AG04450 (cell line): ENCODE measurements around the gene SPEG. TPM values are rescaled to one million over a fixed set of nuclear protein-coding genes. Genes with fewer than 3 reads are reported as not detected.

Experiments used
- CTCF ChIA-PET: fragments of 300-600, 350-600 bp; formaldehyde crosslinking; extraction: SDS; loops from one replicate; lab custom pipeline; 2022; ENCODE audit warnings: antibody characterized with exemption, inconsistent platforms; lab: Charles Lee
- POLR2A ChIA-PET: fragments of 350-600 bp; formaldehyde crosslinking; extraction: SDS; loops from one replicate; lab custom pipeline; 2021; ENCODE audit warnings: antibody characterized with exemption, inconsistent platforms; lab: Yijun Ruan, JAX
- DNase-seq: peaks from one replicate; pipeline ENCODE4 v3.0.0-alpha.2; 2011; ENCODE audit warnings: low read depth, low spot score
- H3K27ac ChIP-seq: one replicate; pipeline ENCODE4 v1.5.1; 2012; ENCODE audit warnings: low read depth, low read length, control low read depth
- H3K27me3 ChIP-seq: one replicate; pipeline ENCODE4 v1.6.0; 2012; ENCODE audit warnings: low read length; ENCODE audit not compliant: control insufficient read depth, insufficient read depth
- H3K4me3 ChIP-seq: 2 replicates; pipeline ENCODE4 v1.5.1; 2011; ENCODE audit warnings: mild to moderate bottlenecking, low read depth, low read length, control low read depth
- H3K9me3 ChIP-seq: 2 replicates; pipeline ENCODE4 v1.5.1; 2012; ENCODE audit warnings: low read length; ENCODE audit not compliant: control insufficient read depth, insufficient read depth
- polyA plus RNA-seq: library from polyadenylated mRNA; depleted of rRNA; stranded (reverse); fragments of >200 nt; gene quantifications from 2 replicates; pipeline ENCODE4 v1.2.3, GENCODE V29; 2011
- TF ChIP-seq, protein P1 (sequence below): IDR thresholded peaks from 2 replicates; pipeline ENCODE4 v1.5.1; 2011; ENCODE audit warnings: low read depth, low read length, control low read depth, inconsistent platforms

The SPEG gene
- polyA plus RNA-seq, 1 experiment, result 28.0 TPM

- Histone ChIP-seq H3K4me3 (no peak overlapping the region), H3K9me3 (no peaks in the 10 kb centered on the region; the same call in 1 of the 2 replicates), H3K27ac (no peak overlapping the region), H3K27me3 (no peaks in the 10 kb centered on the region)
- POLR2A ChIA-PET, result interaction anchor here (0.7 to 1.3 kb wide), 2 partner anchors 10 to 11 kb away, joined by 3 to 10 read pairs; partner anchors contain the start of gene GMPPA
- DNase-seq, result no peak
- TF ChIP-seq, protein P1, sequence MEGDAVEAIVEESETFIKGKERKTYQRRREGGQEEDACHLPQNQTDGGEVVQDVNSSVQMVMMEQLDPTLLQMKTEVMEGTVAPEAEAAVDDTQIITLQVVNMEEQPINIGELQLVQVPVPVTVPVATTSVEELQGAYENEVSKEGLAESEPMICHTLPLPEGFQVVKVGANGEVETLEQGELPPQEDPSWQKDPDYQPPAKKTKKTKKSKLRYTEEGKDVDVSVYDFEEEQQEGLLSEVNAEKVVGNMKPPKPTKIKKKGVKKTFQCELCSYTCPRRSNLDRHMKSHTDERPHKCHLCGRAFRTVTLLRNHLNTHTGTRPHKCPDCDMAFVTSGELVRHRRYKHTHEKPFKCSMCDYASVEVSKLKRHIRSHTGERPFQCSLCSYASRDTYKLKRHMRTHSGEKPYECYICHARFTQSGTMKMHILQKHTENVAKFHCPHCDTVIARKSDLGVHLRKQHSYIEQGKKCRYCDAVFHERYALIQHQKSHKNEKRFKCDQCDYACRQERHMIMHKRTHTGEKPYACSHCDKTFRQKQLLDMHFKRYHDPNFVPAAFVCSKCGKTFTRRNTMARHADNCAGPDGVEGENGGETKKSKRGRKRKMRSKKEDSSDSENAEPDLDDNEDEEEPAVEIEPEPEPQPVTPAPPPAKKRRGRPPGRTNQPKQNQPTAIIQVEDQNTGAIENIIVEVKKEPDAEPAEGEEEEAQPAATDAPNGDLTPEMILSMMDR, result no peak
- CTCF ChIA-PET, result interaction anchor here (0.8 to 5.6 kb wide), 3 partner anchors 13 to 27 kb away, joined by 4 to 26 read pairs (median 10); no protein-coding TSS in a partner anchor
These were observed 54.2 kb downstream of the SPEG start for GRCh38 chr2:219488844-219489194.

- no peak for DNase-seq
- TF ChIP-seq, protein P1, result no peak
- no peak overlapping the region for H3K27ac ChIP-seq
- ChIA-PET POLR2A (interaction anchor here (1.3 kb wide), 1 partner anchor 9 kb away, joined by 10 read pairs; the partner anchor contains the start of gene GMPPA), CTCF (interaction anchor here (2.7 to 5.6 kb wide), 2 partner anchors 13 to 41 kb away, joined by 17 to 26 read pairs; no protein-coding TSS in a partner anchor)
- H3K9me3 ChIP-seq, result no peaks in the 10 kb centered on the region; the same call in 1 of the 2 replicates
- no peak overlapping the region for H3K4me3 ChIP-seq
- no peaks in the 10 kb centered on the region for H3K27me3 ChIP-seq
These were observed 54.7 kb downstream of the SPEG start for GRCh38 chr2:219489315-219489714.

GRCh38 chr2:219490186-219490585 lies 55.5 kb downstream of the SPEG start:
- POLR2A ChIA-PET, result no interaction called here
- H3K4me3 ChIP-seq, result no peak overlapping the region
- H3K27me3 ChIP-seq, result no peaks in the 10 kb centered on the region
- TF ChIP-seq, protein P1, result no peak; the same call in 1 of the 2 replicates
- no peaks in the 10 kb centered on the region; the same call in 1 of the 2 replicates for H3K9me3 ChIP-seq
- H3K27ac ChIP-seq, result no peak overlapping the region
- DNase-seq, result no peak
- CTCF ChIA-PET, result interaction anchor here (2.7 to 5.6 kb wide), 2 partner anchors 14 to 40 kb away, joined by 17 to 26 read pairs; no protein-coding TSS in a partner anchor

- no peak overlapping the region for H3K4me3 ChIP-seq
- TF ChIP-seq, protein P1, result no peak
- H3K9me3 ChIP-seq, result no peaks in the 10 kb centered on the region; the same call in 1 of the 2 replicates
- no peak overlapping the region for H3K27ac ChIP-seq
- ChIA-PET POLR2A (no interaction called here), CTCF (interaction anchor here (1.0 to 5.6 kb wide), 3 partner anchors 15 to 87 kb away, joined by 4 to 26 read pairs (median 17); no protein-coding TSS in a partner anchor)
- H3K27me3 ChIP-seq, result peaks cover 1% of the 10 kb centered on the region
- no peak for DNase-seq
These were observed 56.0 kb downstream of the SPEG start for GRCh38 chr2:219490600-219491130.
